OCI-LY7 (cell line): ENCODE measurements around the gene EIF3C.
"Not testable (repeated sequence)": the region's sequence is repeated elsewhere in the genome, so short reads cannot be mapped to it uniquely, and the experiment has no call there.

ENCODE experiments used
- EZH2phosphoT487 ChIP-seq: fragments of 200-600 bp; sonication (generic); IDR thresholded peaks from 2 replicates; pipeline ENCODE4 v1.6.1; 2018; ENCODE audit warnings: low read depth, borderline replicate concordance, mild to moderate bottlenecking, mixed run types, antibody characterized with exemption, low read length, moderate library complexity, mixed read lengths
- TF ChIP-seq, protein P1 (sequence below): fragments of 200-600 bp; sonication (generic); conservative IDR thresholded peaks from 2 replicates; pipeline ENCODE4 v1.5.1; 2014; ENCODE audit warnings: mild to moderate bottlenecking, antibody characterized with exemption, low read length, moderate library complexity, mixed read lengths

DNA sequence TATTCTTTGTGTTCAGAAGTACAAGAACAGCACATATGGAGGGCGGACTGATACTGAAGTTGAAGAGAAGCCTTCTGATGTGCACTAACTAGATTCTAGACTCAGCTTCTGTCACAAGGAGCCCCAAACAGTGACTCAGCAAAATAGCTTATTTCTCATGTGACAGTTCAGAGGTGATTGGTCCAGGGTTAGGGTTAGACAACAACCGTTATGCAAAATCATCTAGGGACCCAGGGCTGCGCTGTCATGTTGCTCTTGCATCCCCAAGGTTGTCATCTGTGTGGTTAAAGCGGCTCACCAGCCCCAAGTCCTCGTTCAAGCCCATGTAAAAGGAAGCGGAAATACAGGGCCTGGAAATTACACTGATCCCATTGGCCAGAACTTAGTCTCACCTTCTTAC, 70.4 kb downstream of the EIF3C start:
- TF ChIP-seq, protein P1, sequence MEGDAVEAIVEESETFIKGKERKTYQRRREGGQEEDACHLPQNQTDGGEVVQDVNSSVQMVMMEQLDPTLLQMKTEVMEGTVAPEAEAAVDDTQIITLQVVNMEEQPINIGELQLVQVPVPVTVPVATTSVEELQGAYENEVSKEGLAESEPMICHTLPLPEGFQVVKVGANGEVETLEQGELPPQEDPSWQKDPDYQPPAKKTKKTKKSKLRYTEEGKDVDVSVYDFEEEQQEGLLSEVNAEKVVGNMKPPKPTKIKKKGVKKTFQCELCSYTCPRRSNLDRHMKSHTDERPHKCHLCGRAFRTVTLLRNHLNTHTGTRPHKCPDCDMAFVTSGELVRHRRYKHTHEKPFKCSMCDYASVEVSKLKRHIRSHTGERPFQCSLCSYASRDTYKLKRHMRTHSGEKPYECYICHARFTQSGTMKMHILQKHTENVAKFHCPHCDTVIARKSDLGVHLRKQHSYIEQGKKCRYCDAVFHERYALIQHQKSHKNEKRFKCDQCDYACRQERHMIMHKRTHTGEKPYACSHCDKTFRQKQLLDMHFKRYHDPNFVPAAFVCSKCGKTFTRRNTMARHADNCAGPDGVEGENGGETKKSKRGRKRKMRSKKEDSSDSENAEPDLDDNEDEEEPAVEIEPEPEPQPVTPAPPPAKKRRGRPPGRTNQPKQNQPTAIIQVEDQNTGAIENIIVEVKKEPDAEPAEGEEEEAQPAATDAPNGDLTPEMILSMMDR, result not testable (repeated sequence)
- TF ChIP-seq EZH2phosphoT487, result not testable (repeated sequence)
